ENCODE measurements around the gene B4GALT4. TPM values are rescaled to one million over a fixed set of nuclear protein-coding genes. Genes with fewer than 3 reads are reported as not detected.

The B4GALT4 gene
- total and polyA plus RNA-seq, 12 donors: 9.0 to 23.2 (median 11.6) TPM

GRCh38 chr3:119230071-119230470 lies 10.6 kb downstream of the B4GALT4 start:
- no peaks in the 10 kb centered on the region for H3K9me3 ChIP-seq
- no peak for DNase-seq
- peaks cover 0 to 97% (median 24%) of the 10 kb centered on the region in 9 donors for H3K36me3 ChIP-seq
- 82 to 84% methylated on average over 7 of the region's 7 CpGs for WGBS, 2 donors
- no peak for TF ChIP-seq CTCF (IDR thresholded peaks at IDR 0.05)
- H3K27ac ChIP-seq: no peak overlapping the region
- H3K27me3 ChIP-seq: no peaks in the 10 kb centered on the region
- H3K4me1 ChIP-seq: peaks cover 0 to 8% (median 5%) of the 10 kb centered on the region in 9 donors
- ATAC-seq: no peak
- intact Hi-C loops (cut with DNase I): loop anchor here in 1 of 10 donors (10.0 kb wide), 1 partner anchor 1115 kb away; the partner anchor contains the start of gene LRRC58
- no peak overlapping the region for H3K4me3 ChIP-seq

- Histone ChIP-seq H3K4me3 (no peak overlapping the region), H3K9me3 (no peaks in the 10 kb centered on the region), H3K27ac (no peak overlapping the region), H3K27me3 (no peaks in the 10 kb centered on the region), H3K4me1 (no peaks in the 10 kb centered on the region), H3K36me3 (peaks cover 0 to 97% (median 24%) of the 10 kb centered on the region in 9 donors)
- no peak for TF ChIP-seq CTCF (IDR thresholded peaks at IDR 0.05)
- WGBS, 2 donors: 69 to 92% methylated on average over 7 of the region's 7 CpGs
- ATAC-seq: no peak
- intact Hi-C loops (cut with DNase I): no loop called here
- DNase-seq: no peak
Measured at GRCh38 chr3:119229190-119229589, 11.5 kb downstream of the B4GALT4 start.

GRCh38 chr3:119228373-119229145 lies 12.1 kb downstream of the B4GALT4 start:
- ATAC-seq (no peak), DNase-seq (no peak)
- Histone ChIP-seq H3K4me3 (no peak overlapping the region), H3K36me3 (peaks cover 0 to 97% (median 25%) of the 10 kb centered on the region in 9 donors), H3K27me3 (no peaks in the 10 kb centered on the region), H3K27ac (no peak overlapping the region), H3K4me1 (no peaks in the 10 kb centered on the region), H3K9me3 (no peaks in the 10 kb centered on the region)
- 97 to 99% methylated on average over 2 of the region's 2 CpGs for WGBS, 2 donors
- intact Hi-C loops (cut with DNase I): no loop called here
- TF ChIP-seq CTCF (IDR thresholded peaks at IDR 0.05): no peak

- ATAC-seq (no peak), DNase-seq (no peak)
- Histone ChIP-seq H3K4me1 (no peaks in the 10 kb centered on the region), H3K27me3 (no peaks in the 10 kb centered on the region), H3K36me3 (peaks cover 0 to 97% (median 37%) of the 10 kb centered on the region in 9 donors), H3K9me3 (no peaks in the 10 kb centered on the region), H3K27ac (no peak overlapping the region), H3K4me3 (no peak overlapping the region)
- TF ChIP-seq CTCF (IDR thresholded peaks at IDR 0.05): no peak
- WGBS, 2 donors: 82 to 91% methylated on average over 6 of the region's 6 CpGs
- intact Hi-C loops (cut with DNase I): no loop called here
Measured at GRCh38 chr3:119227070-119227850, 13.4 kb downstream of the B4GALT4 start.

All from heart right ventricle (tissue), 16 donors.